ENCODE measurements around the gene ZNF574.
A peak's percentile ranks its signal among the peaks of the same experiment; 100 is the strongest.

The ZNF574 gene

GRCh38 chr19:42122691-42123607 is 47.0 kb downstream of the ZNF574 start:
- peak; percentile 15 to 50 for DNase-seq (ENCODE audit: low read depth in 1 of 2, low spot score in 1 of 2)

- DNase-seq (ENCODE audit: low read depth in 1 of 2, low spot score in 1 of 2): no peak
Observed at GRCh38 chr19:42123765-42124164, 47.8 kb downstream of the ZNF574 start.

- DNase-seq (ENCODE audit: low read depth in 1 of 2, low spot score in 1 of 2): no peak
Observed at GRCh38 chr19:42124386-42124901, 48.5 kb downstream of the ZNF574 start.

- DNase-seq (ENCODE audit: low read depth in 1 of 2, low spot score in 1 of 2): no peak
Observed at GRCh38 chr19:42125536-42125935, 49.6 kb downstream of the ZNF574 start.

- no peak for DNase-seq (ENCODE audit: low read depth in 1 of 2, low spot score in 1 of 2)
Observed at GRCh38 chr19:42126574-42126973, 50.6 kb downstream of the ZNF574 start.

GRCh38 chr19:42129399-42130253 is 53.7 kb downstream of the ZNF574 start:
- no peak for DNase-seq (ENCODE audit: low read depth in 1 of 2, low spot score in 1 of 2)

- DNase-seq (ENCODE audit: low read depth in 1 of 2, low spot score in 1 of 2): no peak
Observed at GRCh38 chr19:42130254-42130573, 54.2 kb downstream of the ZNF574 start.

Data from stimulated activated CD4-positive, alpha-beta T cell treated with anti-CD3 and anti-CD28 coated beads, Interleukin-15, amount 100 ng/mL, for 1 hour (primary cell).